Aorta (tissue), 5 donors: ENCODE measurements around the gene PTRH1. TPM values are rescaled to one million over a fixed set of nuclear protein-coding genes. Genes with fewer than 3 reads are reported as not detected.

Source experiments
- ATAC-seq: fragments of 200-7000 bp; cut with Tn5 transposase; one replicate; pipeline ENCODE4 v1.9.1; 2022; ENCODE audit warnings: moderate library complexity; ENCODE audit not compliant: low FRiP score
- DNase-seq, 2 donors: peaks; one replicate each; pipeline ENCODE4 v3.0.0-alpha.2; 2020
- H3K27ac ChIP-seq, 2 donors: one replicate each; pipeline ENCODE4 v1.5.1; 2013; ENCODE audit warnings: low read length in 2 of 2, mild to moderate bottlenecking in 2 of 2, moderate library complexity in 2 of 2, control low read depth in 1 of 2, inconsistent platforms in 1 of 2, low read depth in 1 of 2
- H3K27me3 ChIP-seq, 2 donors: one replicate each; pipeline ENCODE4 v1.6.1; 2013; ENCODE audit warnings: control low read depth in 1 of 2, low read length in 1 of 2, mild to moderate bottlenecking in 1 of 2, moderate library complexity in 1 of 2; ENCODE audit not compliant: insufficient read depth in 2 of 2, control insufficient read depth in 1 of 2
- H3K36me3 ChIP-seq, 2 donors: one replicate each; pipeline ENCODE4 v1.6.1; 2013; ENCODE audit warnings: control low read depth in 1 of 2, low read length in 1 of 2, mild to moderate bottlenecking in 1 of 2; ENCODE audit not compliant: insufficient read depth in 2 of 2, control insufficient read depth in 1 of 2
- H3K4me1 ChIP-seq, 2 donors: one replicate each; pipeline ENCODE4 v1.6.1; 2013; ENCODE audit warnings: low read length in 2 of 2, control low read depth in 1 of 2, mild to moderate bottlenecking in 1 of 2, moderate library complexity in 1 of 2; ENCODE audit not compliant: insufficient read depth in 2 of 2, control insufficient read depth in 1 of 2
- H3K4me3 ChIP-seq, 2 donors: one replicate each; pipeline ENCODE4 v1.5.1; 2013; ENCODE audit warnings: low read length in 2 of 2, control low read depth in 1 of 2, mild to moderate bottlenecking in 1 of 2
- H3K9me3 ChIP-seq: one replicate; pipeline ENCODE4 v1.6.1; 2013; ENCODE audit warnings: mild to moderate bottlenecking, low read length; ENCODE audit not compliant: control insufficient read depth
- WGBS, 2 donors: extraction: QIAGEN DNeasy Blood & Tissue Kit; methylation state at CpG; one replicate each; pipeline ENCODE4 v1.1.7; 2013; 5-methylcytosine and 5-hydroxymethylcytosine counted together
- intact Hi-C, 2 donors: fragments of 100-400 bp; cut with DNase I; formaldehyde crosslinking; loops; one replicate each; pipeline versions ENCODE4 v1.14.2 to v1.15.0; 2022
- polyA plus RNA-seq, 2 donors: library from polyadenylated mRNA; stranded (reverse); fragments of 200-250 nt; gene quantifications; one replicate each; pipeline ENCODE4 v1.2.3, GENCODE V29; 2013
- total RNA-seq, 2 donors: library from RNA; stranded (reverse); fragmentation: NEBNext Ultra II Directional; extraction: Animal tissue kit (Norgen Biotek cat#: 25700); gene quantifications; one replicate each; pipeline ENCODE4 v1.2.1, GENCODE V29; 2021
- donor health status: healthy with polysubstance abuse.
- donor health status: Bipolar disorder and iron deficiency.
- donor health status: DM: no; HTN: no; CAD: no.
- donor health status: DM: no; HTN: no; CAD: no.
- donor health status: DM: yes; HTN: yes; CAD: no.

Gene PTRH1
- total and polyA plus RNA-seq, 4 donors = 9.8 to 23.2 (median 12.2) TPM

DNA sequence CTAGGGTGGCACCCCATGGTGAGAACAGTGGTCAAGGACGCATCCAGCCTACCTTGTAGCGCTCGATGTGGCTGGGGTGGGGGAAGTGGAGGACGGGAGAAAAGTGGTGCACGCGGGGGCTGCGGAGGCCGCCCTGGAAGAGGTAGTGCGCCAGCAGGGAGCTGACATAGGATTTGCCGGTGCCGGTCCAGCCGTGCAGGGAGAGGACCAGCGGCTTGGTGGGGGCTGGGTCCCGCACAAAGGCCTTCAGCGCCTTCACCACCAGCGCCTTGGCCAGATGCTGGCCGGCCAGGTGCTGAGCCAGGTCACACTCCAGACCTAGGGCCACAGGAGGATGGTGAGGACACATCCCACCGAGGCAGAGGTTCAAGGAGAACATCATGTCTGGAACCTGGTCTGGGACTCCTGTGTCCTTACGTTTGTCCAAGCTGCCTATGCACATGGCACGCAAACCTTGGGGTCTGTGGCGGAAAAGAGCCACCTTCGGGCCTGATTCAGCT is 18.8 kb upstream of the PTRH1 start:
- Histone ChIP-seq H3K4me3 (no peak overlapping the region), H3K27ac (peak overlapping the region in 1 of 2 donors; percentile 14), H3K4me1 (no peaks in the 10 kb centered on the region), H3K27me3 (no peaks in the 10 kb centered on the region), H3K36me3 (no peaks in the 10 kb centered on the region), H3K9me3 (no peaks in the 10 kb centered on the region)
- 29 to 34% methylated on average over 22 of the region's 22 CpGs for WGBS, 2 donors
- ATAC-seq = no peak
- no peak for DNase-seq
- intact Hi-C loops = loop anchor here (1.0 to 10.0 kb wide), 4 partner anchors 141 to 229 kb away; no protein-coding TSS in a partner anchor

DNA sequence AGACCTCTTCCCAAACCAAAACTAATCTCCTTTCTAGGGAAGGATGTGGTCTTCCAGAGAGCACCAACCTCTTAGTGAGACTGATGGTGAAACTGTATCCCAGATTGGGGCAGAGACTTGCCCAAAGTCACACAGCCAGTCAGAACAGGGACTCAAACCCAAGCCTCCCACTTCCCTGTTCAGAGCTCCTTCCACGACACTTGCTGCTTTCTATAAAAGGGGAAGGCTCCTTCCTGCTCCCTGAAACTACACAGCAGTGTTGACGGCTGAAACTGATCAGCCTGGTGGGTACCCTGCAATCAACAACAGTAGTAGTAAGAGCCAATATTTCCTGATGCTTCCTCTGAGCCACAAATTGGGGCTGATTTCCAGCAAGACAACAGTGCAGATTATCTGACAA is 18.2 kb upstream of the PTRH1 start:
- no peaks in the 10 kb centered on the region for H3K27me3 ChIP-seq
- H3K4me3 ChIP-seq = no peak overlapping the region
- no peaks in the 10 kb centered on the region for H3K36me3 ChIP-seq
- DNase-seq (no peak), ATAC-seq (no peak)
- WGBS, 2 donors = 62 to 78% methylated on average over 2 of the region's 2 CpGs
- H3K27ac ChIP-seq = no peak overlapping the region
- no peaks in the 10 kb centered on the region for H3K4me1 ChIP-seq
- no peaks in the 10 kb centered on the region for H3K9me3 ChIP-seq
- intact Hi-C loops = loop anchor here (1.0 to 10.0 kb wide), 4 partner anchors 140 to 229 kb away; no protein-coding TSS in a partner anchor

DNA sequence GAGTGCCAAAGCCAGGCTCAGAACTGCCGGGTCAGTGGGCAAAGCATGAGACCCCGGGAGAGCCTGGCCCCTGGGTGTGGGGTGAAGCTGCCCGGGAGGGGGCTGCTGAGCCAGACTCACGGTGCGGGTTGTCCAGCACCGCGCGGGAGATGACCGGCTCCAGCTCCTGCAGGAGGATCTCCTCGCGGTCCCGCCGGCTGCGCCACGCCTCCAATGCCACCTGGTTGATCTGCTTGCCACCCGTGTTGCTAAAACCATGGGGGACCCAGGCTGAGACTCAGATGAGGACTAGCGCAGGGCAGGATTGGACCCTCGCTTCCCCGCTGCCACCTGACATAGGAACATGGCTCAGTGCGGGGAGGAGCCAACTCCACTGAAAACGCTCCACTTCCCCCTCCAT is 17.0 kb upstream of the PTRH1 start:
- Histone ChIP-seq H3K27me3 (no peaks in the 10 kb centered on the region), H3K27ac (no peak overlapping the region), H3K4me3 (no peak overlapping the region), H3K36me3 (no peaks in the 10 kb centered on the region), H3K9me3 (no peaks in the 10 kb centered on the region), H3K4me1 (no peaks in the 10 kb centered on the region)
- DNase-seq (no peak), ATAC-seq (no peak)
- intact Hi-C loops = loop anchor here in 1 of 2 donors (10.0 kb wide), 1 partner anchor 228 kb away; no protein-coding TSS in a partner anchor
- WGBS, 2 donors = 91 to 94% methylated on average over 21 of the region's 21 CpGs

DNA sequence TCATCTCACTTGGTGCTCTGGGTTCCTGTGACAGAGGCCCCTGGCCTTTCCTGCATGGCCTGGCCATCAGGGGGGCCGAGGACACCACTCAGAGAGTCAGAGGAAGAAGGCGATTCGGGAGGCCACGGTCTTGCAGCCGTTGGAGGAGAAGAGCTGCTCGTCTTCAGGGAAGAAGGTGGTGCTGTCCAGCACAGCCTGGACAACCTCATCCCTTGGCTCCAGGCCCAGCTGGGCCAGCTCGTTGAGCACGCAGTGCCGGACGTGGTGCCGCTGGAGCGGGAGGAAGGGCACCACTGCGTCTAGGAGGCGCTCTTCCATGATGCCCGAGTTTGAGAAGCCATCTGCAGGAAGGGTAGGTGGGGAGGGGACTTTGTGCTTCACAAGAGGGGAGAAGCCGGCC is 16.5 kb upstream of the PTRH1 start:
- H3K27me3 ChIP-seq = no peaks in the 10 kb centered on the region
- no peaks in the 10 kb centered on the region for H3K36me3 ChIP-seq
- no peaks in the 10 kb centered on the region for H3K9me3 ChIP-seq
- DNase-seq (no peak), ATAC-seq (no peak)
- no peaks in the 10 kb centered on the region for H3K4me1 ChIP-seq
- intact Hi-C loops = loop anchor here in 1 of 2 donors (10.0 kb wide), 1 partner anchor 227 kb away; no protein-coding TSS in a partner anchor
- H3K4me3 ChIP-seq = no peak overlapping the region
- WGBS, 2 donors = 78 to 79% methylated on average over 16 of the region's 16 CpGs
- no peak overlapping the region for H3K27ac ChIP-seq

DNA sequence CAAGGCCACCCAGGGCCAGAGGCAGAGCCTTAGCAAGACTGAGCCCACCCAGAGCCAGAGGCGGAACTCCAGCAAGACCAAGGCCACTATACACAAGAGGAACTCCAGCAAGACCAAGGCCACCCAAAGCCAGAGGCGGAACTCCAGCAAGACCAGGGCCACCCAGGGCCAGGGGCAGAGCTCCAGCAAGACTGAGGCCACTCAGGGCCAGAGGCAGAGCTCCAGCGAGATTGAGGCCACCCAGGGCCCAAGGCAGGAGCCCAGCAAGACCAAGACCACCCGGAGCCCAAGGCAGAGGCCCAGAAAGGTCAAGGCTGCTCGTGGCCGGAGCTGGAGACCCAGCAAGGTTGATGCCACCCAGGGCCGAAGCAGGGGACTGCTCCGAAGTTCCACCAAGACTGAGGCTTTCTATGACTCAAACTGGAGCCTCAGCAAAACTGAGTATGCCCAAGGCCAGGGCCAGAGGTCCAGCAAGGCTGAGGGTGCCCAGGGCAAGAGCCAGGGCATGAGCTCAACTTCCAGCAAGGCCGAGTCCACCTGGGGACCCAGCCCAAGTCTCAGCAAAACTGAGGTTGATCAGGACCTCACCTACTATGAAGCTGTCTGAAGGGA is 15.4 kb upstream of the PTRH1 start:
- WGBS, 2 donors = 82 to 89% methylated on average over 9 of the region's 9 CpGs
- peak in 1 of 2 donors; percentile 59 for DNase-seq
- Histone ChIP-seq H3K27me3 (no peaks in the 10 kb centered on the region), H3K27ac (no peak overlapping the region), H3K4me3 (no peak overlapping the region), H3K9me3 (no peaks in the 10 kb centered on the region), H3K36me3 (no peaks in the 10 kb centered on the region), H3K4me1 (no peaks in the 10 kb centered on the region)
- no peak for ATAC-seq
- intact Hi-C loops = loop anchor here in 1 of 2 donors (10.0 kb wide), 1 partner anchor 226 kb away; no protein-coding TSS in a partner anchor

DNA sequence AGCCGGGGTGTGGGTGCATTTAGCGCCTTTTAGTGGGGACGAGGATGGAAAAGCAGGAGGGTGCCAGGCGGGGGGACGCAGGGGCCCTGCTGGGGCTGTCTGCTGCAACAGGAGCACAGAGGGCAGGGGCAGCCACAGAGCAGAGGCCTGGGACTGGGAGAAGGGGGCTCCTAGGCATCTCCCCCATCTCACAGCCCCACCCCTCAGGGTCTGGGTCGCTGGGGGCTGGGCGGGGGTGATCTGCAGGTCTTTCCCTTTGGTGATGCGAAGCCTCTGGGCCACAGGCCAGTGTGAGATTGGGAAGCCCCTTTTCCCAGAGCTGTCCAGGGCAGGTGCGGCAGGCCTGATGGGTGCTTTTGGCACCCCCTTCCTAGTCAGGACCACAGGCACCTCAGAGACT is 14.8 kb upstream of the PTRH1 start:
- intact Hi-C loops = loop anchor here in 1 of 2 donors (10.0 kb wide), 1 partner anchor 225 kb away; no protein-coding TSS in a partner anchor
- 83 to 87% methylated on average over 9 of the region's 9 CpGs for WGBS, 2 donors
- Histone ChIP-seq H3K4me1 (no peaks in the 10 kb centered on the region), H3K9me3 (no peaks in the 10 kb centered on the region), H3K27ac (no peak overlapping the region), H3K4me3 (no peak overlapping the region), H3K27me3 (no peaks in the 10 kb centered on the region), H3K36me3 (no peaks in the 10 kb centered on the region)
- DNase-seq (peak in 1 of 2 donors; percentile 72), ATAC-seq (no peak)

DNA sequence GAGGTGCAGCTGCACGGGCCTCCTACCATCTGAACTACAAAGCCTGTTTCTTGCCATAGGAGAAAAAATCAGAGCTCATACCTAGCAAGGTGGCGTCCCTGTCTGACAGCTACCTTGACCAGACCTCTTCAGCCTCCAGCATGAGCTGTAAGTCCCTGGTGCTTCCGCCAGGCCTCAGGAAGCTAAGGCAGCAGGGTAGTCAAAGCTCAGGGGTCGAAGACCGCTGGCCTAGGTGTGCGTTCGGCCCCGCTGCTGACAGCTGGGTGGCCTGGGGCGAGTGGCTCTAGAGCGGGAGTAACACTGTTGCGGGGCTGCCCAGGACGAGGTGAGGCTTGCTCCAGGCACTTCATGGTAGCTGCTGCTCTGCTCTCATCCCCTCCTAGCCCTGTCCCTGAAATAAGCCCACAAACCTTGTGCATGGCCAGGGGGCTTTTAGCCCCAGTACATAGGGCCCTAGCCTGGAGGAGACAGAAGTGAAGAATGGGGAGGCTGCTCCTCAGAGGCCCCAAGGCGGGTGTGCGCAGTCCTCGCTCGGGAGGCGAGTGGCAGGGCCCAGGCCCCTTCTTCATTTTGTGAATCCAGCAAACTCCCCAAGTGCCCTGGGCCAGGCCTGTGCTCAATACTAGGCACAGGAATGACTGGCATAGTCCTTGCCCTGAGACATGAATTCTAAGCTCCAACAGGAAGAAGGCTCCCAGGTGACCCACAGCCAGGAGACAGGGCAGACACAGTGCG is 14.2 kb upstream of the PTRH1 start:
- Histone ChIP-seq H3K4me3 (no peak overlapping the region), H3K36me3 (no peaks in the 10 kb centered on the region), H3K9me3 (no peaks in the 10 kb centered on the region), H3K27me3 (no peaks in the 10 kb centered on the region), H3K4me1 (no peaks in the 10 kb centered on the region), H3K27ac (no peak overlapping the region)
- 88 to 91% methylated on average over 18 of the region's 18 CpGs for WGBS, 2 donors
- intact Hi-C loops = loop anchor here (10.0 kb wide), 1 partner anchor 225 kb away; no protein-coding TSS in a partner anchor
- ATAC-seq (no peak), DNase-seq (peak; percentile 23 to 70)

DNA sequence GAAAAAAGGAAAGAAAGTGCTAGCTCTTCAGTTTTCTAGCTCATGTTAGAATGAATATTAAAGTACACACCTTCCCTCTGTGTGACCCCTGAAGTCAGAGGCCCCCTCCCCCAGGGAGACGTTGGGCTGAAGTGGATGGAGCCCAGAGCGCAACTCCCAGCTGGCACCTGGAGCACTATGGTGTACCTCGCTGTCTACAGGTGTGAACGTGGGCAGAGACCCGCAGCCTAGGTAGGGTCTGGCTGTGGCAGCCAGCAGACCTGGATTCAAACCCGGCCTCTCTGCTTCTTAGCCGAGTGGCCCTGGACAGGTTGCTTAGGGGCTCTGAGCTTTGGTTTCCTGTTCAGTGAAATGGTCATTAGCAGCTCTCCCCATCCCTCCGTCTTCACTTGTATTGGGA is 13.3 kb upstream of the PTRH1 start:
- 86 to 91% methylated on average over 8 of the region's 8 CpGs for WGBS, 2 donors
- intact Hi-C loops = loop anchor here in 1 of 2 donors (10.0 kb wide), 1 partner anchor 224 kb away; no protein-coding TSS in a partner anchor
- no peaks in the 10 kb centered on the region for H3K9me3 ChIP-seq
- no peak for ATAC-seq
- no peak for DNase-seq
- no peak overlapping the region for H3K27ac ChIP-seq
- no peaks in the 10 kb centered on the region for H3K4me1 ChIP-seq
- H3K36me3 ChIP-seq = no peaks in the 10 kb centered on the region
- no peaks in the 10 kb centered on the region for H3K27me3 ChIP-seq
- H3K4me3 ChIP-seq = no peak overlapping the region
